GM18873 (cell line): ENCODE data around the gene NIPBL.
"Not testable (repeated sequence)": the region's sequence is repeated elsewhere in the genome, so short reads cannot be mapped to it uniquely, and the experiment has no call there.

Experiments used
- ATAC-seq: cut with Tn5 transposase; IDR thresholded peaks from one replicate; pipeline ENCODE4 v1.9.1; 2021; ENCODE audit warnings: mild to moderate bottlenecking, moderate library complexity, moderate number of reproducible peaks; ENCODE audit not compliant: unreplicated experiment, low FRiP score

The NIPBL gene, protein sequence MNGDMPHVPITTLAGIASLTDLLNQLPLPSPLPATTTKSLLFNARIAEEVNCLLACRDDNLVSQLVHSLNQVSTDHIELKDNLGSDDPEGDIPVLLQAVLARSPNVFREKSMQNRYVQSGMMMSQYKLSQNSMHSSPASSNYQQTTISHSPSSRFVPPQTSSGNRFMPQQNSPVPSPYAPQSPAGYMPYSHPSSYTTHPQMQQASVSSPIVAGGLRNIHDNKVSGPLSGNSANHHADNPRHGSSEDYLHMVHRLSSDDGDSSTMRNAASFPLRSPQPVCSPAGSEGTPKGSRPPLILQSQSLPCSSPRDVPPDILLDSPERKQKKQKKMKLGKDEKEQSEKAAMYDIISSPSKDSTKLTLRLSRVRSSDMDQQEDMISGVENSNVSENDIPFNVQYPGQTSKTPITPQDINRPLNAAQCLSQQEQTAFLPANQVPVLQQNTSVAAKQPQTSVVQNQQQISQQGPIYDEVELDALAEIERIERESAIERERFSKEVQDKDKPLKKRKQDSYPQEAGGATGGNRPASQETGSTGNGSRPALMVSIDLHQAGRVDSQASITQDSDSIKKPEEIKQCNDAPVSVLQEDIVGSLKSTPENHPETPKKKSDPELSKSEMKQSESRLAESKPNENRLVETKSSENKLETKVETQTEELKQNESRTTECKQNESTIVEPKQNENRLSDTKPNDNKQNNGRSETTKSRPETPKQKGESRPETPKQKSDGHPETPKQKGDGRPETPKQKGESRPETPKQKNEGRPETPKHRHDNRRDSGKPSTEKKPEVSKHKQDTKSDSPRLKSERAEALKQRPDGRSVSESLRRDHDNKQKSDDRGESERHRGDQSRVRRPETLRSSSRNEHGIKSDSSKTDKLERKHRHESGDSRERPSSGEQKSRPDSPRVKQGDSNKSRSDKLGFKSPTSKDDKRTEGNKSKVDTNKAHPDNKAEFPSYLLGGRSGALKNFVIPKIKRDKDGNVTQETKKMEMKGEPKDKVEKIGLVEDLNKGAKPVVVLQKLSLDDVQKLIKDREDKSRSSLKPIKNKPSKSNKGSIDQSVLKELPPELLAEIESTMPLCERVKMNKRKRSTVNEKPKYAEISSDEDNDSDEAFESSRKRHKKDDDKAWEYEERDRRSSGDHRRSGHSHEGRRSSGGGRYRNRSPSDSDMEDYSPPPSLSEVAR (N-terminal part only)

DNA sequence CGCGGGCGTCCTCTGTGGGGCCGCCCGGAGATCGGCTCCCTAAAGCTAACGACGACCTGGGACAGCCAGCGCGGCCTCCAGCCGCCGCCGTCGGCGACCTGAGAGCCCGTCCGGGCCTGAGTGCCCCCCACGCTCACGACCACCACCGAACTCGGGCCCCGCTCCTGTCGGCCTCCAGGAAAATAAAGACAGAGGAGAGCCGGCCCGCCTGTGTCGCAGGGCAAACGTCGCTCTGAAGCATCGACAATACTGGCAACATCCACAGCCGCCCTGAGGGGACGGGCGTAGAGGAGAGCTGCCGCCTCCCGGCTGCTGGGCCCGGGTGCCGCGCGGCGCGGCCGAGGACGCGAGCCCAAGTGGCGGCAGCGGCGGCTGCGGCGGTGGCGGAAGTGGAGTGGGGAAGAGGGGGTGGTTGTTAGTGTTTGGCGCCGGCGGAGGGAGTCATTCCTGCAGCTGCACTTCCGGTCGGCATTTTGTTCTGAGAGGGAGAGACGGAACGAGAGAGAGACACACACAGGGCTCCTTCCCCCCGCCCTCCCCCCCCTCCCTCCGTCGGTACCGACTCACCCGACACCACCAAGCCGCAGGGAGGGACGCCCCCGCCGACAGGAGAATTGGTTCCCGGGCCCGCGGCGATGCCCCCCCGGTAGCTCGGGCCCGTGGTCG is at the start of gene NIPBL:
NIPBL (plus strand) TSS at position 471 of the 666 bp plus-strand sequence. CDS start 76,928 bp downstream, outside the sequence.
- ATAC-seq, result peak; percentile 65

DNA sequence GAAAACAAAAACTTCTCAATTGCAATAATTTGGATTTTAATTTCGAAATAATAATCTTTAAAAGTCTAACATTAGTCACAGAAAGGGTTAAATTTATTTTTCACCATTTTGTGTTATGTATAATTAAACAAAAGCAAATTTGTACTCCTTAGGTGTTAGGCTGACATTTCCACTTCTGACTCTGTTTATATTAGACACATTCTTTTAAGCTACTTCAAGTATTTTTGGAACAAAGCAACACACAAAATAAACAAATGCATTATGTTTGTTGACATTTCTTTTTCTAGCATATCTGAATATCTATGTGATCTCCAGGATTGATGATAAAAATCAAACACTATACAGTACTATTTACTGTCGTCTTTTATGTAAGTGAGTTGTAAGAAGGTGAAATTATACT is 44.3 kb upstream of the NIPBL start:
- no peak for ATAC-seq

DNA sequence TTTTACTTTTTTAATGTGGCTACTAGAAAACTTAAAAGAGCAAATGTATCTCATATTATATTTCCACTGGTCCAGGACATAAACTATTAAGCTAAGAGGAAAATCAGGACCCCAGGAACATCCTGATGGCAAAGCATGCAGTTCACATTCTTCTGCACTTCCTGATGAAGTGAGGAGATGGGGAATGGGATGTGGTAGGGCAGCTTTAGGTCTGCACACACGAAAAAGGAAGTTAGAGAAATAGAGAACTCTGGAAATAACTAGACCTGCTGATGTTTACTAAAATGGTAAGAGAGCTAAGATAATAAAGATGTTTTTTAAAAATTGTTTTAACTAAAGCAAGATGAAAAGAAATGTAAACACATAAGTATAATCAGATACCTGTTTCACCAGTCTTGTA is 39.7 kb upstream of the NIPBL start:
- ATAC-seq, result no peak

DNA sequence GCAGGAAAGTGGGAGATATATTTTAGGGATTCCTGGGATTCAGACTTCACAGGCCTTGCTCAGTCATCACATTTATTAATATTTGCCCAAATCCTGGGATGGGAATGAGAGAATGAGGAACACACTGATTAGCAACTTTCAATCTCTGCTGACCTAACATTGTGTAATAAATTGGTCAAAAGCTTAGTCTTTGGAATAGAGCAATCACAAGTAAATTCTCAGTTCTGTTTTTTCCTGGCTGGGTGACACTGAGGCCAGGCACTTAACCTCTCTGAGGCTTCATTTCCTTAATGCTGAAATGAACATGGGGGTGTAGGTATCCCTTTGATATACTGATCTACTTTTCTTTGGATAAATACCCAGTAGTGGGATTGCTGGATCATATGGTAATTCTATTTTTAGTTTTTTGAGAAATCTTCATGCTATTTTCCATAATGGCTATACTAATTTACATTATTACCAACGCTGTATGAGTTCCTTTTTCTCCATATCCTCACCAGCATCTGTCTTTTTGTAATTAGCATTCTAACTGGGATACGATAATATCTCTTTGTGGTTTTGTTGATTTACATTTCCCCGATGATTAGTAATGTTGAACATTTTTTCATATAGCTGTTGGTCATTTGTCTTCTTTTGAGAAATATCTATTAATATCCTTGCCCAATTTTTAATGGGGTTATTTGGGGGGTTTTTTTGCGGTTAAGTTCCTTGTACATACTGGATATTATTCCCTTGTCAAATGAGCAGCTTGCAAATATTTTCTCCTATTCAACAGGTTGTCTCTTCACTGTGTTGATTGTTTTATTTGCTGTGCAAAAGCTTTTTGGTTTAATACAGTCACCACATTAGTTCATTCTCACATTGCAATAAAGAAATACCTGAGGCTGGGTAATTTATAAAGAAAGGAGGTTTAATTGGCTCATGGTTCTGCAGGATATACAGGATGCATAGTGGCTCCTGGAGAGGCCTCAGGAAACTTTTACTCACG is 36.8 kb upstream of the NIPBL start:
- no peak for ATAC-seq

DNA sequence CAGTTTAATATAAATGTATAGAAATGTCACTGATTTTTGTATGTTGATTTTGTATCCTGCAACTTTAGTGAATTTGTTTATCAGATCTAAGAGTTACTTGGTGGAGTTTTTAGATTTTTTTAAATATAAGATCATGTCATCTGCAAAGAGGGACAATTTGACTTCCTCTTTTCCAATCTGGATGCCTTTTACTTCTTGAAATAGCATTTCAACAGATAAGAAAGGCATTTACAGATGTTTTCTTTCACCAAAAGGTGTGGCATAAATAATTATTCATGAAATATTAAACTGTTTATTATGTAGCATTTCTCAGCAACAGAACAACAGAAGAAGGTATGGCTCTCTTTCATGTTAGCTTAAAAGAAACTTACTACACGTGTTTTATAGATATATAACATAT is 34.9 kb upstream of the NIPBL start:
- no peak for ATAC-seq

DNA sequence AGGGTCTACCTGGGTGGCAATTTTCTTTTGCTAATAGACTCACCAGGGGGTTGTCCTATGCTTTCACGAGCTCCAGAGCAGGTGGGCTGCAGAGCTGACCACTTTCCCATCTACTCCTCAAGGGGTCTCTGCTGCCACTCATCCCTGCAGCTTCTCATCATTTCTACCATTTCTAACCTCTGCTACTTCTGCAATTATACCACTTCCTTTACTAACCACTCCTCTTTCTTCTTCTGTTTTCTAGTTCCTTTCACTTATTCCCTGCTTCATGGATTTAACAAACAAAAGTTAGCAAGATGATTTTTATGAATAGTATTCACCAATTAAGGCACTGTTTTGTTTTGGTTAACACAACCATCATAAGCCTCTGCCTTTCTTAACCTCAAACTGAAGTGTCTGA is 34.5 kb upstream of the NIPBL start:
- no peak for ATAC-seq

DNA sequence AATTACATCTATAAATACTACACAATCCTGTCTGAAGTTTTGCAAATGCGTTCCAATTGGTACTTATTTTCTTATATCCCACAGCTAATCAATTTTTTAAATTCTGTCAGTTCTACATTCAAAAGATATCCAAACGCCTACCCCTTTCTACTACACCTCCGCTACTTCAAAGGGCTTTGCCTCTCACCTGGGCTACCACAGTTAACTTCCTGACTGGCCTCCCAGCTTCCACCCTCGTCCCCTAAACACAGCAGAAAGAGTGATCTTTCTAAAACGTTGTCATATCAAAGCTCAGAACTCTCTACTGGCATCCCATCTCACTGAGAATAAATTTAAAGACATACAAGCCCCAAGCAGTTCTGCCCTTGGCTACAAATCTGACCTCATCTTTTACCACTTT is 32.3 kb upstream of the NIPBL start:
- ATAC-seq, result no peak

DNA sequence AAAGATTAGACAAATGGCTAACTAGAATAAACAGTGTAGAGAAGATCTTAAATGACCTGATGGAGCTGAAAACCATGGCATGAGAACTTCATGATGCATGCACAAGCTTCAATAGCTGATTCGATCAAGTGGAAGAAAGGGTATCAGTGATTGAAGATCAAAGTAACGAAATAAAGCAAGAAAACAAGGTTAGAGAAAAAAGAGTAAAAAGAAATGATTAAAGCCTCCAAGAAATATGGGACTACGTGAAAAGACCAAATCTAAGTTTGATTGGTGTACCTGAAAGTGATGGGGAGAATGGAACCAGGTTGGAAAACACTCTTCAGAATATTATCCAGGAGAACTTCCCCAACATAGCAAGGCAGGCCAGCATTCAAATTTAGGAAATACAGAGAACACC is 28.0 kb upstream of the NIPBL start:
- not testable (repeated sequence) for ATAC-seq

DNA sequence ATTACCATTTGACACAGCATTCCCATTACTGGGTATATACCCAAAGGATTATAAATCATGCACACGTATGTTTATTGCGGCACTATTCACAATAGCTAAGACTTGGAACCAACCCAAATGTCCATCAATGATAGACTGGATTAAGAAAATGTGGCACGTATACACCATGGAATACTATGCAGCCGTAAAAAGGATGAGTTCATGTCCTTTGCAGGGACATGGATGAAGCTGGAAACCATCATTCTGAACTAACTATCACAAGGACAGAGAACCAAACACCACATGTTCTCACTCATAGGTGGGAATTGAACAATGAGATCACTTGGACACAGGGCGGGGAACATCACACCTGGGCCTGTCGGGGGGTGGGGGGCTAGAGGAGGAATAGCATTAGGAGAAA is 23.7 kb upstream of the NIPBL start:
- ATAC-seq, result not testable (repeated sequence)

DNA sequence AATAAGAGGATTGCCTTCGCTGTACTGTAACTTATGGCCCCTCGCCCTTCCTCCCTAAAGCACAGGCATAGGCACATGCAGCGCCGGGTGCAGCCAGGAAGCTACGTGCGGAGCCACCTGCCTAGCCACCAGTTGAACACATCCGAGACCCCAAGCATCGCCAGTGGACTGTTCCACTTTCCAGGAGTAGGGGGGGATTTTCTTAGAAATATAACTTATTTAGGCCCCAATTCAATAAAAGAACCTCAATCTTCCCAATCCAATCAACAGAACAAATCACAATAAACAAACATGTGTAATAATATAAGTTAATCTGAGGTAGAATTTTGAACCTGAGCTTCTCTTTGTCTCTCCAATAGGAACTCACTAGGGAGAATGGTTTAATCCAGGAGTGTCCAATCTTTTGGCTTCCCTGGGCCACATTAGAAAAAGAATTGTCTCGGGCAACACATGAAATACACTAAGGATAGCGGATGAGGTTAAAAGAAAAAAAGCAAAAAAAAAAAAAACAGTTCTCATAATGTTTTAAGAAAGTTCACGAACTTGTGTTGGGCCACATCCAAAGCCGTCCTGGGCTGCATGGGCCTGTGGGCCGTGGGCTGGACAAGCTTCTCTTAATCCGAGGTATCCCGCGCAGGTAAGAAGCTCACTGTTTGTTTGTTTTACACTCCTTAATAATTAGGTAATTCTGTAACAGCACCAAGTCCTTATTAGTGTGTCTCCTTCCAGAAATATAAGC is 22.0 kb upstream of the NIPBL start:
- no peak for ATAC-seq

DNA sequence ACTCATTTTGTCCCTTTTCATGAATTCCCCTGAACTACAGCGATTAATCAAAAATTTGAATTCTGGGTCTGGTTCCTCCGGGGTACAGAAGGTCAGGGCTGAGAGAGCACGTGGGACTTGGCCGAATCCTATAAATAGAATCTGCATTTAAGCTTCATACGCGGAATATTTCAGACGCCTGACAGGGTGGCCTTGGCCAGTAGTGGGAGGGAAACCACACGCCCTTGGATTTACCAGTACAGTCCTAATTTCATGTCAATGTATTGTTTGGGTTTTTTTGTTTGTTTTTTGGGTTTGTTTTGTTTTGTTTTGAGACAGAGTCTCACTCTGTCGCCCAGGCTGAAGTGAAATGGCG is 21.5 kb upstream of the NIPBL start:
- no peak for ATAC-seq

DNA sequence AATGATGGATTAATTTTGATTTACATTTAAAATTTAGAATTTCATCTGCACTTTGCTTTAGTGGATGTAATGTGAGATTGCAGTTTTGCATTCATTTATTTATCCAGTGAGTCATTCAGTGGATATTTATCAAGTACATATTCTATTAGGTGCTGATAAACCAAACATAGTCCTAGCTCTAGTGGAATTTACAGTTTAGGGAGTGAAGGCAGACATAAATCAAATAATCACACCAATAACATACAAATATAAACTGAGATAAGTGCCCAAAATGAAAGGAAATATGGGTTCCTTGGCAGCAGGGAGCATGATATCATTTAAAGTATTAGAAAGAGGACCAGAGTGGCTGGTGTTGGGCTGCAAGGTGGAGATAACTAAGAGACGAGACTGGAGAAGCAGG is 14.7 kb upstream of the NIPBL start:
- ATAC-seq, result no peak

DNA sequence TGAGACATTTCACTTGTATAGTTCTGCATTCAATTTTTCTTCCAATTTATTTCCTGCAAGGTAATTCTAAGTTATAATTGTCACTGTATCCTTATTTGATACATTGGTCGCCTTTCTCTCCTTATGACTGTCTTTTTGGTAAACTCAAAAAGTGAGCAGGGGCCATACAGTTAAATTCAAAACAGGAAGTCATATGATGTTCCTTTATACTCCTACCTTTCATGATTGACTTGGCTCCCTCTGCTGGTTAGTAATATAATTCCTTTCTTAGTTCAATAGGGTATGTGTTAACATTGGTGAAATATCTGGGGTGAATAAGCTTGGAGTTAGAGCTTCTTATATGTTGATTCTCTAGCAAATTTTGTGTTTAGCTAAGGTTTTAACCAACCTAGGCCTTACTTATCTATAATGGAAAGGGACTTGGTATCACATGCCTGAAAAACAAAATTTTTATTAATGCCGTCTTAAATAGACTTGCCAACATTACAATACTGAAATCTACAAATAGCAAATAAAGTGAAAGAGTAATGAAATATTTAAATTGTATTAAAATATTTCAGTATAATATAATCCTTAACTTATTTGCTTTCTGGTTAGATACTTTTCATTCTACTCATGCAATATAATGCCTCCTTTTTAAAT is 6.0 kb upstream of the NIPBL start:
- peak; percentile 88 for ATAC-seq

DNA sequence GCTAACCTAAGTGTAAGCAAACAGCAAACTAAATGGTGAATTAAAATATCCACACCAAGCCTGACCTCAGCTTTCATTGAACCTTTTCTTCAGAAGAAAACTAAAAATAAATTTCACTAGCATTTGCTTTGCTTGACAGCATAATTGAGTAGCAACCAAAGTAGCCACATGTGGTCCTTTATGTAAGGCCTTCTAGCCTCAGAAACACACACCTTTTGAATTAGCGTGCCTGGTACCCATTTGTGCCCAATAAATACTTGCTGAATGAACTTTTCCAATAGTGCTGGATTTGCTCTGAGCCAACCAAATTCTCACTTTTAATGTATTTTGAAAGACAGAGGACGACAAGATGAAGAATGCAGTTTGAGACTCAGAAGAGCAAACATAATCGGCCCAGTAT is 2.1 kb upstream of the NIPBL start:
- ATAC-seq, result no peak

DNA sequence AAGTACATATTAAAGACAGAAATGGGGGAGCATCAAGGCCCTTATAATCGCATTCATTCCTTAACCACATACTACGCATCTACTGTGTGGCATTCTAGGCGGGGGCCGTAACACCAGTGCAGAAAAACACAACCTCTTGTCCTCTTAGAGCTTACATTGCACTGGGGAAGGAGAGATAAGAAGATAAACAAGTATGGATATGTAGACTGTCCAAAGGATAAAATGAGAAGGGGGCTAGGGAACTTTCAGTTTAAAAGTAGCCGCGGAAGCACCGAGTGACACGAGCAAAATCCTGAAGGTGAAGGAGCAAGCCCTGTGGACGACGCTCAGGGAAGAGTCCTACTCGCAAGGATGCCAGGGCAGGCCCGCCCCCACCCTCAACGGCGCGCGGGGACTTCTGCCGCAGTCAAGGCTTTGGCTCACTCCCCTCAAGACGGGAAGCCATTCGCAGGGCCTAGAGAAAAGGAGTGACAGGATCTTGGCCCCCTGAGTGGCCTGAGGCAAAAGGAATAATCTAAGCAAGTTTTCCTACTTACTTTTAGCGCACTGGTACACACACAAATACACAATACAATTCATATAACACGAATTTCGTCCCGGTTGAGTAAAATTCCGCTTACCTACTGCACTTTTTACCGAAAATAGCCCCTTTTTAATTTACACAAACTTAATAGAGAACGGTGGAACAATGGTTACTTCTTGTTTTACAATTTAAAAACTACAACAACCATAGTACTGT is 1.3 kb upstream of the NIPBL start:
- ATAC-seq, result no peak

DNA sequence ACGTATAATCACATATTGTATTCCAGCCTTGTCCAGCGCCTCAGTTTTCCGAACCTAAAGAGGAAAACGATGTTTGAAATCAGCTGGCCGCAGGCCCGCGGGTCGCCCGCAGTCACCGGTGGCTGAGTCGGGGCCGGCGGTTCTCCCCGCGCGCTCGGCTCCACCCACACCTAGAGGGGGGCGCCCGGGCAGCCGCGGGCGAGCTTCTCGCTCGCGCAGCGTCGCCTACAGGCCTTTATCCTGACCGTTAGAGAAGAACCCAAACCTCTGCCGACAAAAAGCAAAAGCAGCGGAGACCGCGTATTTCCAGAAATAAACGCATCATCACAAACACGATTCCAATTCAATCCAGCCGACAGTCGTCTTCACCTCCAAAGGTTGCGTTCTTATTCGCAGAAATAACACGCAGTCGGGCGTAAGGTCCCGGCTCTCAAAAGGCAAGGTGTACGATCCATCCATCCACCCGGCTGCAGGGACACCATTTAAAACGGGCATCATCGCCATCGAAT is 725 bp upstream of the NIPBL start:
- ATAC-seq, result peak; percentile 37

DNA sequence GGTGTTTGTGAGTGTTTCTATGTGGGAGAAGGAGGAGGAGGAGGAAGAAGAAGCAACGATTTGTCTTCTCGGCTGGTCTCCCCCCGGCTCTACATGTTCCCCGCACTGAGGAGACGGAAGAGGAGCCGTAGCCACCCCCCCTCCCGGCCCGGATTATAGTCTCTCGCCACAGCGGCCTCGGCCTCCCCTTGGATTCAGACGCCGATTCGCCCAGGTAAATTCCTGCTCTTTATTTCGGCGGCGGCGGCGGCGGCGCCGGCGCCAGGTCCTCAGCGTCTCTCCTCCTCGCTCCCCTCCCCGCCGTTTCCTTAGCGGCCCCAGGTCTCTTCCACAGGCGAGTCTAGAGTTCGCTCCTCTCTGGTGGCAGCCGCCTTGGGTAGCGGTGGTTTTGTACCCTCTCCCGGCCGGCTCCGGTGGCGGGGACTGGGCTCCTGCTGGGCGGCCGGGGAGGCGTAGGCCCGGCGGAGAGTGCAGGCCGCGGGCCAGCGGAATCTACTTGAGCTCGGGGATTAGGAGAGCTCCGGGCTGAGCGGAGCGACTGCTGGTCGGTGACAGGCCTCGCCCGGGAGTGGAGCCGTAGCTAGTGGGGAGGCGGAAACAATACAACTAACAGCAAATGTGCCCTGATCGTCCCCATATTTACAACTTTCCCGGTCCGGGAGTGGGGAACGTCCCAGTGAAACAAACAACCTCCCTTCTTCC is 547 bp downstream of the NIPBL start:
- ATAC-seq, result no peak
